Skeletal muscle tissue (tissue), 4 donors: ENCODE measurements around the gene KCNH1. TPM values are rescaled to one million over a fixed set of nuclear protein-coding genes. Genes with fewer than 3 reads are reported as not detected.

Experiments used
- H3K27ac ChIP-seq: one replicate; pipeline ENCODE4 v1.7.0; 2013; ENCODE audit warnings: mild to moderate bottlenecking, low read depth, low read length, inconsistent platforms
- H3K27me3 ChIP-seq, 3 donors: one replicate each; pipeline ENCODE4 v1.7.0; 2013; ENCODE audit warnings: low read length in 3 of 3; ENCODE audit not compliant: control insufficient read depth in 3 of 3, insufficient read depth in 3 of 3
- H3K36me3 ChIP-seq, 3 donors: one replicate each; pipeline ENCODE4 v1.7.0; 2013; ENCODE audit warnings: low read length in 3 of 3; ENCODE audit not compliant: control insufficient read depth in 3 of 3, insufficient read depth in 3 of 3
- H3K4me1 ChIP-seq, 3 donors: one replicate each; pipeline ENCODE4 v1.7.0; 2013; ENCODE audit warnings: low read length in 3 of 3, mild to moderate bottlenecking in 3 of 3; ENCODE audit not compliant: control insufficient read depth in 3 of 3, insufficient read depth in 3 of 3
- H3K4me3 ChIP-seq, 3 donors: one replicate each; pipeline ENCODE4 v1.7.0; 2013; ENCODE audit warnings: low read length in 3 of 3
- H3K9ac ChIP-seq, 3 donors: one replicate each; pipeline ENCODE4 v1.7.0; 2013; ENCODE audit warnings: low read length in 3 of 3, mild to moderate bottlenecking in 3 of 3, moderate library complexity in 2 of 3, low read depth in 1 of 3
- H3K9me3 ChIP-seq, 3 donors: one replicate each; pipeline ENCODE4 v1.7.0; 2013; ENCODE audit warnings: low read length in 3 of 3; ENCODE audit not compliant: control insufficient read depth in 3 of 3
- total RNA-seq: library from RNA; depleted of rRNA; stranded (reverse); fragments of >200 nt; gene quantifications from one replicate; pipeline ENCODE4 v1.2.3, GENCODE V29; 2014
- donor health status: Osteomylitis.

The KCNH1 gene
- total RNA-seq, 1 donor from 2014 or later: 0.52 TPM

GRCh38 chr1:210910020-210910575, 223.8 kb downstream of the KCNH1 start:
- H3K27me3 ChIP-seq: no peaks in the 10 kb centered on the region
- no peak overlapping the region for H3K4me3 ChIP-seq
- no peak overlapping the region for H3K27ac ChIP-seq
- H3K4me1 ChIP-seq: peaks cover 8 to 20% (median 17%) of the 10 kb centered on the region in 3 donors
- H3K36me3 ChIP-seq: no peaks in the 10 kb centered on the region
- no peaks in the 10 kb centered on the region for H3K9me3 ChIP-seq
- H3K9ac ChIP-seq: no peak overlapping the region

GRCh38 chr1:210908791-210909190, 225.2 kb downstream of the KCNH1 start:
- Histone ChIP-seq H3K27me3 (no peaks in the 10 kb centered on the region), H3K4me3 (no peak overlapping the region), H3K9ac (no peak overlapping the region), H3K9me3 (no peaks in the 10 kb centered on the region), H3K27ac (no peak overlapping the region), H3K4me1 (peaks cover 8 to 20% (median 17%) of the 10 kb centered on the region in 3 donors), H3K36me3 (no peaks in the 10 kb centered on the region)

- H3K36me3 ChIP-seq: no peaks in the 10 kb centered on the region
- H3K9ac ChIP-seq: no peak overlapping the region
- H3K27ac ChIP-seq: no peak overlapping the region
- H3K9me3 ChIP-seq: no peaks in the 10 kb centered on the region
- no peak overlapping the region for H3K4me3 ChIP-seq
- H3K27me3 ChIP-seq: no peaks in the 10 kb centered on the region
- H3K4me1 ChIP-seq: peaks cover 8 to 20% (median 17%) of the 10 kb centered on the region in 3 donors
These were observed 225.7 kb downstream of the KCNH1 start for GRCh38 chr1:210908257-210908656.

- no peak overlapping the region for H3K27ac ChIP-seq
- peaks cover 8 to 20% (median 17%) of the 10 kb centered on the region in 3 donors for H3K4me1 ChIP-seq
- no peak overlapping the region for H3K4me3 ChIP-seq
- no peak overlapping the region for H3K9ac ChIP-seq
- H3K9me3 ChIP-seq: no peaks in the 10 kb centered on the region
- no peaks in the 10 kb centered on the region for H3K27me3 ChIP-seq
- no peaks in the 10 kb centered on the region for H3K36me3 ChIP-seq
These were observed 226.6 kb downstream of the KCNH1 start for GRCh38 chr1:210907251-210907805.

GRCh38 chr1:210905944-210906453, 227.9 kb downstream of the KCNH1 start:
- no peak overlapping the region for H3K9ac ChIP-seq
- peak overlapping the region in 1 of 3 donors; percentile 25 for H3K4me3 ChIP-seq

GRCh38 chr1:210905365-210905904, 228.5 kb downstream of the KCNH1 start:
- Histone ChIP-seq H3K4me1 (peaks cover 8 to 20% (median 17%) of the 10 kb centered on the region in 3 donors), H3K9me3 (no peaks in the 10 kb centered on the region), H3K27ac (no peak overlapping the region), H3K4me3 (no peak overlapping the region), H3K27me3 (no peaks in the 10 kb centered on the region), H3K9ac (no peak overlapping the region), H3K36me3 (no peaks in the 10 kb centered on the region)

More at GRCh38 chr1:210905944-210906453, 227.9 kb downstream of the KCNH1 start:
- H3K27ac ChIP-seq: no peak overlapping the region
- H3K27me3 ChIP-seq: no peaks in the 10 kb centered on the region
- no peaks in the 10 kb centered on the region for H3K9me3 ChIP-seq
- H3K36me3 ChIP-seq: no peaks in the 10 kb centered on the region
- peaks cover 8 to 20% (median 17%) of the 10 kb centered on the region in 3 donors for H3K4me1 ChIP-seq

GRCh38 chr1:210901981-210902770, 231.8 kb downstream of the KCNH1 start:
- H3K4me1 ChIP-seq: peaks cover 3 to 14% (median 13%) of the 10 kb centered on the region in 3 donors
- H3K4me3 ChIP-seq: no peak overlapping the region
- no peaks in the 10 kb centered on the region for H3K9me3 ChIP-seq
- no peak overlapping the region for H3K9ac ChIP-seq
- no peaks in the 10 kb centered on the region for H3K27me3 ChIP-seq
- H3K27ac ChIP-seq: no peak overlapping the region
- H3K36me3 ChIP-seq: no peaks in the 10 kb centered on the region

GRCh38 chr1:210900820-210901219, 233.1 kb downstream of the KCNH1 start:
- Histone ChIP-seq H3K4me3 (no peak overlapping the region), H3K36me3 (no peaks in the 10 kb centered on the region), H3K4me1 (peaks cover 0 to 2% (median 0%) of the 10 kb centered on the region in 3 donors), H3K27ac (no peak overlapping the region), H3K27me3 (no peaks in the 10 kb centered on the region), H3K9ac (no peak overlapping the region), H3K9me3 (no peaks in the 10 kb centered on the region)

- no peaks in the 10 kb centered on the region for H3K9me3 ChIP-seq
- H3K27me3 ChIP-seq: no peaks in the 10 kb centered on the region
- H3K9ac ChIP-seq: no peak overlapping the region
- no peaks in the 10 kb centered on the region for H3K4me1 ChIP-seq
- no peak overlapping the region for H3K27ac ChIP-seq
- H3K36me3 ChIP-seq: no peaks in the 10 kb centered on the region
- H3K4me3 ChIP-seq: no peak overlapping the region
These were observed 233.9 kb downstream of the KCNH1 start for GRCh38 chr1:210900079-210900478.

GRCh38 chr1:210899676-210900075, 234.3 kb downstream of the KCNH1 start:
- no peak overlapping the region for H3K9ac ChIP-seq
- H3K27me3 ChIP-seq: no peaks in the 10 kb centered on the region
- no peaks in the 10 kb centered on the region for H3K36me3 ChIP-seq
- H3K27ac ChIP-seq: no peak overlapping the region
- no peaks in the 10 kb centered on the region for H3K9me3 ChIP-seq
- H3K4me3 ChIP-seq: no peak overlapping the region
- no peaks in the 10 kb centered on the region for H3K4me1 ChIP-seq
